H1 (cell line): ENCODE data around the gene MYL9. TPM values are rescaled to one million over a fixed set of nuclear protein-coding genes. Genes with fewer than 3 reads are reported as not detected.

Experiments
- CTCF ChIA-PET: fragments of 300-600 bp; sonication (Branson Sonifier 250); formaldehyde crosslinking; loops from one replicate; lab custom pipeline; 2021; ENCODE audit not compliant: partially characterized antibody; lab: Charles Lee
- POLR2A ChIA-PET: fragments of 300-600 bp; sonication (Branson Sonifier 250); formaldehyde crosslinking; loops from one replicate; lab custom pipeline; 2021; ENCODE audit warnings: inconsistent platforms; ENCODE audit not compliant: partially characterized antibody; lab: Charles Lee
- DNase-seq, 2 experiments: peaks; one replicate each; pipeline versions ENCODE4 v3.0.0 to v3.0.0-alpha.2; 2010 to 2022; ENCODE audit warnings: low spot score in 2 of 2, low read depth in 1 of 2, mixed read lengths in 1 of 2
- FAIRE-seq: peaks from 2 replicates; lab custom pipeline; 2011; peaks lifted over from hg19 to GRCh38; lab: Jason Lieb, UNC
- H2AFZ ChIP-seq: 2 replicates; pipeline ENCODE4 v1.8.1; 2012; ENCODE audit warnings: low read length, inconsistent platforms
- H2AK5ac ChIP-seq: 2 replicates; pipeline ENCODE4 v1.6.1; 2013; ENCODE audit warnings: low read depth, low read length
- H2BK120ac ChIP-seq: replicated peaks from 2 replicates; pipeline ENCODE3; 2013; ENCODE audit warnings: low read depth, low read length, inconsistent platforms
- H2BK12ac ChIP-seq: 2 replicates; pipeline ENCODE4 v1.6.1; 2013; ENCODE audit warnings: low read depth, low read length
- H2BK15ac ChIP-seq: 2 replicates; pipeline ENCODE4 v1.6.1; 2013; ENCODE audit warnings: low read length
- H2BK20ac ChIP-seq: 2 replicates; pipeline ENCODE4 v1.6.1; 2013; ENCODE audit warnings: low read length
- H2BK5ac ChIP-seq: 2 replicates; pipeline ENCODE4 v1.6.1; 2013; ENCODE audit warnings: low read depth, low read length
- H3K14ac ChIP-seq: 2 replicates; pipeline ENCODE4 v1.6.1; 2013; ENCODE audit warnings: inconsistent platforms; ENCODE audit not compliant: insufficient read length
- H3K18ac ChIP-seq: 2 replicates; pipeline ENCODE4 v1.6.1; 2013; ENCODE audit warnings: low read length; ENCODE audit errors: extremely low read depth
- H3K23ac ChIP-seq: 2 replicates; pipeline ENCODE4 v1.6.1; 2013; ENCODE audit warnings: inconsistent platforms; ENCODE audit not compliant: insufficient read length
- H3K23me2 ChIP-seq: 2 replicates; pipeline ENCODE4 v1.6.1; 2013; ENCODE audit warnings: low read depth, low read length
- H3K27ac ChIP-seq: 2 replicates; pipeline ENCODE4 v1.6.1; 2011; ENCODE audit warnings: low read depth, low read length, inconsistent platforms
- H3K27me3 ChIP-seq, 4 experiments: replicated peaks in 1 of 4; 1 replicate in 1 of 4; 2 replicates in 3 of 4; pipeline versions ENCODE4 v1.6.1 to v1.8.1; 2011 to 2013; ENCODE audit warnings: low read length in 3 of 4, mild to moderate bottlenecking in 3 of 4, inconsistent platforms in 2 of 4, mixed read lengths in 2 of 4, moderate library complexity in 1 of 4; ENCODE audit not compliant: control insufficient read depth in 3 of 4, insufficient read depth in 3 of 4; ENCODE audit errors: extremely low read depth in 1 of 4
- H3K36me3 ChIP-seq, 4 experiments: 2 replicates each; pipeline versions ENCODE4 v1.6.1 to v1.8.1; 2011 to 2013; ENCODE audit warnings: mild to moderate bottlenecking in 4 of 4, low read length in 3 of 4, moderate library complexity in 2 of 4, control low read depth in 1 of 4, inconsistent platforms in 1 of 4; ENCODE audit not compliant: insufficient read depth in 4 of 4, control insufficient read depth in 2 of 4
- H3K4ac ChIP-seq: replicated peaks from 2 replicates; pipeline ENCODE3; 2013; ENCODE audit warnings: low read length, low read depth, mixed read lengths, inconsistent platforms; ENCODE audit not compliant: insufficient read length
- H3K4me1 ChIP-seq, 4 experiments: replicated peaks in 1 of 4; 1 replicate in 1 of 4; 2 replicates in 3 of 4; pipeline versions ENCODE4 v1.6.1 to v1.8.1; 2011 to 2013; ENCODE audit warnings: low read length in 3 of 4, inconsistent platforms in 2 of 4, mixed read lengths in 1 of 4; ENCODE audit not compliant: insufficient read depth in 4 of 4, control insufficient read depth in 3 of 4
- H3K4me2 ChIP-seq, 2 experiments: 2 replicates each; pipeline versions ENCODE4 v1.6.1 to v1.8.1; 2011 to 2013; ENCODE audit warnings: low read depth in 2 of 2, low read length in 2 of 2, control low read depth in 1 of 2, inconsistent platforms in 1 of 2, mild to moderate bottlenecking in 1 of 2; ENCODE audit not compliant: insufficient read depth in 1 of 2
- H3K4me3 ChIP-seq, 4 experiments: fragments of 200-600, 300-600 bp in 1 of 4; sonication (generic), shearing (Covaris generic), sonication (Bioruptor Twin) in 1 of 4; 2 replicates each; pipeline versions ENCODE4 v1.5.1 to v1.8.1; 2011 to 2016; ENCODE audit warnings: low read length in 4 of 4, low read depth in 3 of 4, control low read depth in 2 of 4, inconsistent platforms in 2 of 4, mild to moderate bottlenecking in 2 of 4, mixed read lengths in 1 of 4, moderate library complexity in 1 of 4; ENCODE audit not compliant: insufficient read depth in 2 of 4; ENCODE audit errors: extremely low read depth in 1 of 4
- H3K56ac ChIP-seq: replicated peaks from 2 replicates; pipeline ENCODE3; 2013; ENCODE audit warnings: low read depth, mild to moderate bottlenecking, mixed read lengths, low read length, inconsistent platforms; ENCODE audit not compliant: insufficient read length
- H3K79me1 ChIP-seq: 2 replicates; pipeline ENCODE4 v1.6.1; 2013; ENCODE audit warnings: low read depth, low read length, control low read depth
- H3K79me2 ChIP-seq, 2 experiments: 2 replicates each; pipeline versions ENCODE4 v1.6.1 to v1.8.1; 2012 to 2013; ENCODE audit warnings: low read length in 2 of 2, mild to moderate bottlenecking in 2 of 2, inconsistent platforms in 1 of 2; ENCODE audit not compliant: insufficient read depth in 2 of 2, control insufficient read depth in 1 of 2
- H3K9ac ChIP-seq, 4 experiments: replicated peaks in 1 of 4; 1 replicate in 1 of 4; 2 replicates in 3 of 4; pipeline versions ENCODE4 v1.6.1 to v1.8.1; 2011 to 2013; ENCODE audit warnings: low read depth in 3 of 4, low read length in 3 of 4, control low read depth in 2 of 4, mild to moderate bottlenecking in 2 of 4, moderate library complexity in 2 of 4, inconsistent platforms in 1 of 4; ENCODE audit errors: extremely low read depth in 1 of 4
- H3K9me3 ChIP-seq, 2 experiments: 2 replicates each; pipeline versions ENCODE4 v1.6.1 to v1.8.1; 2012 to 2013; ENCODE audit warnings: mild to moderate bottlenecking in 2 of 2, moderate library complexity in 2 of 2, control low read depth in 1 of 2, inconsistent platforms in 1 of 2, low read depth in 1 of 2, low read length in 1 of 2, mixed read lengths in 1 of 2; ENCODE audit not compliant: insufficient read depth in 2 of 2
- H4K20me1 ChIP-seq, 2 experiments: replicated peaks in 1 of 2; 2 replicates each; pipeline versions ENCODE3 to v1.8.1; 2011 to 2013; ENCODE audit warnings: inconsistent platforms in 2 of 2, low read length in 2 of 2, mild to moderate bottlenecking in 1 of 2; ENCODE audit not compliant: insufficient read depth in 2 of 2, control insufficient read depth in 1 of 2
- H4K5ac ChIP-seq: 2 replicates; pipeline ENCODE4 v1.6.1; 2013; ENCODE audit warnings: low read length, low read depth, mixed read lengths, inconsistent platforms; ENCODE audit not compliant: insufficient read length
- H4K8ac ChIP-seq: 2 replicates; pipeline ENCODE4 v1.8.0; 2013; ENCODE audit warnings: mild to moderate bottlenecking, moderate library complexity, low read length, inconsistent platforms; ENCODE audit not compliant: insufficient read depth; ENCODE audit errors: extremely low read depth
- H4K91ac ChIP-seq: replicated peaks from 2 replicates; pipeline ENCODE3; 2013; ENCODE audit warnings: low read length, mixed read lengths, inconsistent platforms; ENCODE audit not compliant: insufficient read length
- BCL11A ChIP-seq, 2 experiments: IDR thresholded peaks; one replicate each; pipeline ENCODE4 v1.6.1; 2011; ENCODE audit warnings: low read depth in 2 of 2, low read length in 2 of 2, mild to moderate bottlenecking in 2 of 2
- CHD2 ChIP-seq: IDR thresholded peaks from 2 replicates; pipeline ENCODE4 v1.6.1; 2012; ENCODE audit warnings: low read length, improper control_type of control experiment
- E2F6 ChIP-seq: IDR thresholded peaks from 2 replicates; pipeline ENCODE4 v1.6.1; 2012; ENCODE audit warnings: inconsistent platforms
- MAFK ChIP-seq: IDR thresholded peaks from 2 replicates; pipeline ENCODE4 v1.6.1; 2012; ENCODE audit warnings: low read depth, mild to moderate bottlenecking, improper control_type of control experiment, low read length
- PHF8 ChIP-seq: fragments of 200-600 bp; sonication (generic); conservative IDR thresholded peaks from 2 replicates; pipeline ENCODE4 v1.7.1; 2012; ENCODE audit warnings: low read depth, mild to moderate bottlenecking, inconsistent platforms, low read length, moderate library complexity
- RBBP5 ChIP-seq: IDR thresholded peaks from 2 replicates; pipeline ENCODE4 v1.7.1; 2012; ENCODE audit warnings: low read depth, mild to moderate bottlenecking, inconsistent platforms, low read length, moderate library complexity, borderline replicate concordance
- RXRA ChIP-seq: IDR thresholded peaks from 2 replicates; pipeline ENCODE4 v1.6.1; 2011; ENCODE audit warnings: low read depth, mild to moderate bottlenecking, low read length, moderate library complexity; ENCODE audit not compliant: insufficient read depth
- TAF1 ChIP-seq: IDR thresholded peaks from 2 replicates; pipeline ENCODE4 v1.6.1; 2011; ENCODE audit warnings: mild to moderate bottlenecking, low read depth, low read length
- TAF7 ChIP-seq: optimal IDR thresholded peaks from 2 replicates; pipeline ENCODE3; 2011; ENCODE audit warnings: low read depth, mild to moderate bottlenecking, inconsistent platforms, low read length, moderate library complexity, borderline replicate concordance
- ZNF274 ChIP-seq: IDR thresholded peaks from 2 replicates; pipeline ENCODE4 v1.7.0; 2012; ENCODE audit warnings: low read length, borderline replicate concordance; ENCODE audit errors: extremely low read depth
- WGBS, 2 experiments: shearing (Covaris generic) in 1 of 2; methylation state at CpG; one replicate each; pipeline versions ENCODE4 v1.1.6 to v1.1.7; 2013 to 2015; ENCODE audit warnings: low lambda C conversion rate in 2 of 2, mixed read lengths in 2 of 2, inconsistent platforms in 1 of 2, low coverage in 1 of 2, missing lambda C conversion rate in 1 of 2; ENCODE audit not compliant: insufficient replicate concordance in 2 of 2, insufficient coverage in 1 of 2, insufficient read length in 1 of 2; ENCODE audit errors: extremely low coverage in 1 of 2, missing lambda C conversion rate in 1 of 2; 5-methylcytosine and 5-hydroxymethylcytosine counted together
- polyA plus RNA-seq, 7 experiments: library from polyadenylated mRNA; depleted of rRNA in 3 of 7; stranded (reverse) in 5 of 7; unstranded in 2 of 7; fragments of >200 nt in 5 of 7; fragments of 200-250 nt in 2 of 7; gene quantifications; 1 replicate in 5 of 7; 2 replicates in 1 of 7; 4 replicates in 1 of 7; pipeline versions ENCODE4 v1.2.1 to v1.2.3, GENCODE V29; 2011 to 2013; ENCODE audit warnings: missing spikeins in 2 of 7, mixed read lengths in 2 of 7
- total RNA-seq: library from RNA; stranded (reverse); fragmentation: NEBNext Ultra II Directional; extraction: Animal tissue kit (Norgen Biotek cat#: 25700); gene quantifications from 2 replicates; pipeline ENCODE4 v1.2.1, GENCODE V29; 2021

Gene MYL9
- total and polyA plus RNA-seq, 2 of the 8 experiments (the other 6 are each of a cell fraction or from before 2014, with no cell fraction given): 26.8 to 193 TPM

- FAIRE-seq: no peak
- no peak overlapping the region for H2AFZ ChIP-seq
- 94% methylated on average over 20 of the region's 23 CpGs; no CpG with 5 or more reads in 1 of the 2 experiments for WGBS, 2 experiments
- no peak overlapping the region for H3K18ac ChIP-seq
- H2BK5ac ChIP-seq: no peak overlapping the region
- H2BK12ac ChIP-seq: no peak overlapping the region
- H2BK15ac ChIP-seq: no peak overlapping the region
- peaks cover 0 to under 1% (median 0%) of the 10 kb centered on the region in 4 experiments; a peak in 2 of 7 replicates for H3K4me1 ChIP-seq
- H2BK120ac ChIP-seq: no peak overlapping the region
- 0 out of 2 replicates have a peak, but pooled peaks cover 2% of the 10 kb centered on the region for H3K79me1 ChIP-seq
- CTCF ChIA-PET: interaction anchor here (0.9 to 3.4 kb wide), 25 partner anchors 9 to 346 kb away, joined by 3 to 19 read pairs (median 5); partner anchors contain the start of gene RAB5IF
- POLR2A ChIA-PET: interaction anchor here (0.8 to 3.8 kb wide), 6 partner anchors 11 to 56 kb away, joined by 3 to 13 read pairs (median 4); partner anchors contain the start of gene RAB5IF
- no peak overlapping the region for H2BK20ac ChIP-seq
- H3K4me2 ChIP-seq: no peak overlapping the region
- no peaks in the 10 kb centered on the region for H3K27me3 ChIP-seq
- no peak overlapping the region for H3K27ac ChIP-seq
- no peaks in the 10 kb centered on the region for H3K9me3 ChIP-seq
- no peak overlapping the region for H4K8ac ChIP-seq
- no peak overlapping the region for H3K23ac ChIP-seq
- H3K36me3 ChIP-seq: peaks cover 0 to 2% (median 0%) of the 10 kb centered on the region in 4 experiments; a peak in 3 of 8 replicates
- H4K91ac ChIP-seq: no peak overlapping the region
- H3K79me2 ChIP-seq: peaks cover 0 to 13% of the 10 kb centered on the region in 2 experiments; a peak in 1 of 4 replicates
- H3K9ac ChIP-seq: no peak overlapping the region
- H3K4ac ChIP-seq: no peak overlapping the region
- H2AK5ac ChIP-seq: no peak overlapping the region
- no peak for DNase-seq
- no peaks in the 10 kb centered on the region for H3K23me2 ChIP-seq
- H4K20me1 ChIP-seq: peaks cover 3 to 10% of the 10 kb centered on the region in 2 experiments
- H3K56ac ChIP-seq: no peak overlapping the region
- no peak overlapping the region for H3K14ac ChIP-seq
- no peak overlapping the region for H4K5ac ChIP-seq
- H3K4me3 ChIP-seq: no peak overlapping the region
- TF ChIP-seq E2F6: no peak
- TF ChIP-seq PHF8: no peak
- TF ChIP-seq ZNF274: no peak
- TF ChIP-seq TAF7: no peak
- no peak for TF ChIP-seq BCL11A (IDR thresholded peaks at IDR 0.05; ENCODE audit: low read depth in 2 of 2, low read length in 2 of 2)
- no peak for TF ChIP-seq RXRA
- TF ChIP-seq MAFK: no peak
- TF ChIP-seq TAF1: no peak
- no peak for TF ChIP-seq RBBP5
- TF ChIP-seq CHD2: no peak
Measured at GRCh38 chr20:36548704-36549627, 7.6 kb downstream of the MYL9 start.
